Islet precursor cell (in vitro differentiated cells): ENCODE measurements around the gene LHFPL2.

Experiments used
- DNase-seq: peaks from one replicate; pipeline ENCODE4 v3.0.0-alpha.2; 2018

Gene LHFPL2

DNA sequence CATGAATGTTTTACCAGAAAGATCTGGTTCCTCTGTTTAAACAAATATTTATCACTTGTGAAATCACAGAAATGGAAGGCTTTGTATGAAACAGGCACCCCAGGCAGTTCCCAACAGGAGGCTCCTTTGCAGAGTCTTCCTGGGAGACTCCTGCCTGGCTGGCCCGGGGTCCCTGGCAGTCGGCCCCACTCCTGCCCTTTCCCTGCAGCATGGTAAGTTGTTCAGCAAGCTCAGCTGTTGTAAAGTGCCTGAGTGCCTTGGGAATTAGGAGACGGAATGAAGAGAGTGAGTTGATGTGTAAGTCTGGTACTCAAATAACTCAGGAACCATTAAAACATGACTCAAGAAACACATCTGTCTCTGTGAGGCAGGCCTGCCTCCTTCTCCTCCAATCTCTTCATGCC lies 17.5 kb upstream of the LHFPL2 start:
- no peak for DNase-seq

GRCh38 chr5:78665534-78665933 lies 17.0 kb upstream of the LHFPL2 start:
- DNase-seq: no peak

DNA sequence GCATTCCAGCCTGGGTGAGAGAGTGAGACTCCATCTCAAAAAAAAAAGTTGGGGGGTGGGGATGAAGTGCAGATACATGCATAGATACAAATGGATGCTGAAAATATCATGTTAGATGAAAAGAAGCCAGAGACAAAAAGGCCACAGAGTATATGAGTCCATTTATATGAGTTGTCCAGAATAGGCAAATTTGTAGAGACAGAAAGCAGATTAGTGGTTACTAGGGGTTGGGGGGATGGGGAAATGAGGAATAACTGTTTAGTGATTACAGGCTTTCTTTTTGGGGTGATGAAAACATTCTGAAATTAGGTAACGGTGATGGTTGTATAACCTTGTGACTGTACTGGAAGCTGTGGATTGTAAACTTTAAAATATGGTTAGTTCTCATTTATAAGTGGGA lies 13.8 kb upstream of the LHFPL2 start:
- DNase-seq: no peak

DNA sequence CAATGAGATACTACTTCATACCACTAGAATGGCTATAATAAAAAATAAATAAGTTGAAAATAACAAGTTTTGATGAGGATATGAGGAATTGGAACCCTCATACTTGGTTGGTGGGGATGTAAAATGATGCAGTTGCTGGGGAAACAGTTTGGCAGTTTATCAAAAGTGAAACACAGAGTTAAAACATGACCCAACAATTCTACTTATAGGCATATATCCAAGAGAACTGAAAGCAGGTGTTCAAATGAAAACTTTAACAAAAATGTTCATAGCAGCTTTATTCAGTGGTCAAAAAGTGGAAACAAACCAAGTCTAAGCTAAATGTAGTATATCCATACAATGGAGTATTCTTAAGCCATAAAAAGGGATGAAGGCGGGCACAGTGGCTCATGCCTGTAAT lies 13.1 kb upstream of the LHFPL2 start:
- DNase-seq: no peak

GRCh38 chr5:78661044-78661443 lies 12.5 kb upstream of the LHFPL2 start:
- DNase-seq: no peak

DNA sequence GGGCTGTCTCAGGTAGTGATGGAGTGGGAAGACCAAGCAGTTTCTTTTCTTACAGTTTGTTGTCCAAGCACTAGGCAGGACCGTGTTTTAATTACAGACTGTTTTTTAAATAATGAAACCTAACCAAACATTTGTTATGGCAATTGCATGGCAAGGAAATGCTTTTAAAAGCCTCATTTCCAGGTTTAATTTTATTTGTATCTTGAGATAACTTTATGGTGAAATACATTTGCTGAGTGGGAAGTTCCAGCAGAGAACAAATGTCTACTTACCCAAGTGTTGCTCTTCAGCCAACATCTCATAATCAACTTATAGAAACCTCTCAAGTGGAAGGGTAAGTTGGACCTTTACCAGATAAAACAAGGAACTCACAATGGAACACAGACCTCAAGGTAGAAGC lies 11.8 kb upstream of the LHFPL2 start:
- no peak for DNase-seq

DNA sequence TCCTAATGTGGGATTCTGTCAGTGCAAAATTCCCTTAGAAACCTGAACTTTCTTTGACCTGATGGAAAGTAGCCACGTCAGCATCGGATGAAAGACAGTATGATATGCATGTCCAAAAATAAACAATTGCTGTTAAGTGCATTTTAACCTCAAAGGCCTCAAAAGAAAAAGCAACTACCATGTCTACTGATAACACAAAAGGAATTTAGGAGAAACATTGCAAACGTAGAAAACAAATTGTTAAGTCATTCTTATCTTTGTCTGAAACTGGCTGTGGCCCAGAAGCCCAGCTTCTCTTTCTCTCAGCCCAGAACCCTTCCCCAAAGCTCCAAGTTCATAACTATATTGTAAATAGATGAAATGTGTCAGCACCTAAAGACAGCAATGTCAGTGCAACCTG lies 11.1 kb upstream of the LHFPL2 start:
- no peak for DNase-seq

GRCh38 chr5:78659114-78659513 lies 10.5 kb upstream of the LHFPL2 start:
- DNase-seq: no peak

DNA sequence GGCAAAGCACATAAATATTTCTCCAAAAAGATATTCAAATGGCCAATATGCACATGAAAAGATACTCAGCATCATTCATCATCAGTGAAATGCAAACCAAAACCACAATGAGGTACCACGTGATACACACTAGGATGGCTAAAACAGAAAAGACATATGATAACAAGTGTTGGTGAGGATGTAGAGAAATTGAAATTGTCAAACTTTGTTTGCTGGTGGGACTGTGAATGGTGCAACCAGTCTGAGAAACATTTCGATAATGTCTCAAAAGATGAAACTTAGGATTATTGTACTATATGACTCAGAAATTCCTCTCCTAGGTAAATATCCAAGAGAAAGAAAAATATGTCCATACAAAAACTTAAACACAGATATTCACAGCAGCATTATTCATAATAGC lies 8.6 kb upstream of the LHFPL2 start:
- no peak for DNase-seq

GRCh38 chr5:78655746-78656290 lies 7.2 kb upstream of the LHFPL2 start:
- DNase-seq: no peak

DNA sequence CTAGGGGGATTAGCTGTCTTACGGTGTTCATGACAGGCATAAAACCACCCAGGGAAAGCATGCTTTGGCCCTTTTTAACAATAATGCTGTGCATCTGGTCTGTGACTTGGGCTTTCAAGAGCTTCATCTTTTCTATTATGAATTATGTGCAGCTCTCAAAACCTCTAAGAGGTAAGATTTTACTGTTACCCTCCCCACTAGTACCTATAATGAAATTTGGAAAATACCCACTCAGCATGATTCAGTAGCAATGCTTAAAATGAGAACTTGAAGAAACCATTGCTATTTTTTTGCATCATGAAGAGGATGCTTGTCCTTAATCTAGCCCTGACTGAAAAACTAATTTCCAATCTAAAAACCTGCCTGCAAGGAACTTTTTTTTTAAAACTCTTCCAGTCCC lies 5.8 kb upstream of the LHFPL2 start:
- no peak for DNase-seq

DNA sequence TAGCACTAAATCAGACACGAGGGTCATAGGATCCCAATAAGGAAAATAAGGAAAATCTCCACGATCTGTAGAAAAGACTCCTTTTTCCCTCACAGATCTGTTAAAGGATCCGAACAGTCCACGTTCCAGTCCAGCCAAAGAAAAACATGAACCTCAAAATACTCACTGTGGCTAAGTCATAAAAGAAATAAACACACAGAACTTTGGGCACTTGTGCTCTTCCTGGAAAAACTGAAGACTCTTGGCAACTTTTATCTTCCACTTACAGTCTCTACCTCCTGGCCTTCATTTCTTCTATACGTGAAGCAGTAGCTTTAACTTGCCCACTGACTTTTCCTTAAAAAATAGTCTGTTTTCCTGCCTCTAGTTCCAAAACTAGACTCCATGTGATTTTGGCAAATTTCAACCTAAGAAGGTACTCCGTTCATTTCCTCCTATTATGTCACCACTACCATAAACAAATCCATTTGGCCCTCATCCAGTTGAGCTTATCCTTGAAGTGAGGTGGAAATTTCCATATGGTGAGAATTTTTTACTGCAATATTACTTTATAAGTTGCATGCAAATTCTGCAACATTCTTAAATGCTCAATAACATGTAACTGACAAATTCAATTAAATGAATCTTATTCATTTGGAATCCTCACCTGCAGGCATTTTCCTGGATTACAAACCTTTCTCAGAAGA lies 5.3 kb upstream of the LHFPL2 start:
- no peak for DNase-seq

DNA sequence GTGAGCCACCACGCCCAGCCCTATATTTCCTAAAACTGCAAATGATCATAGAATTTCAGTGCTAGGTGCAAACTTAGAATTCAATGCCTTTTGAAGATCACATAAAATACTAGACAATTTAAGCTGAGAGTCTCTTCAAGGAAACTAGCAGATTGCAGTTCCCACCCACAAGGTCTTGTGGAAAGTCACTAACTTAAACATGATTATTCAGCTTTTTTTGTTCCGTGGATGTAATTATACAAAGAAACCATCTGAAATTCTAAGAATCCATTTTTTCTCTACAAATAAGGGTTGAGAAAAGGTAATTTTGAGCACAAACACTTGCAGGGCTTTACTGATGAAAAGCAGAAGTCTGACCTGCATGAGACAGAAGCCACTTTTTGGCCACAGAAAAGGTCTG lies 4.5 kb upstream of the LHFPL2 start:
- DNase-seq: no peak

DNA sequence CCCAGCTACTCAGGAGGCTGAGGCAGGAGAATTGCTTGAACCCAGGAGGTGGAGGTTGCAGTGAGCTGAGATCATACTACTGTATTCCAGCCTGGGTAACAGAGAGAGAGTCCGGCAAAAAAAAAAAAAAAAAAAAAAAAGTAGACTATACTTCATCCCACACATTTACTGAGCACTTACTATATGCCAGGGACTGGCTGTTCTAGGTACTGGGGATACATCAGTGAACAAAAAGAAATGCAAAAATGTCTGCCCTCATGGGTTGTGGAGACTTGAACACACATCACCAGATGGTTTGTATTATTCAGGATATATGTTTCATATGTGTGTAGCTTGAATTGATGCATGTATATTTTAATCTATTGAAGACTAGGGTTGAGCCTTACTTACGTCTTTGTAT lies 2.9 kb upstream of the LHFPL2 start:
- no peak for DNase-seq

DNA sequence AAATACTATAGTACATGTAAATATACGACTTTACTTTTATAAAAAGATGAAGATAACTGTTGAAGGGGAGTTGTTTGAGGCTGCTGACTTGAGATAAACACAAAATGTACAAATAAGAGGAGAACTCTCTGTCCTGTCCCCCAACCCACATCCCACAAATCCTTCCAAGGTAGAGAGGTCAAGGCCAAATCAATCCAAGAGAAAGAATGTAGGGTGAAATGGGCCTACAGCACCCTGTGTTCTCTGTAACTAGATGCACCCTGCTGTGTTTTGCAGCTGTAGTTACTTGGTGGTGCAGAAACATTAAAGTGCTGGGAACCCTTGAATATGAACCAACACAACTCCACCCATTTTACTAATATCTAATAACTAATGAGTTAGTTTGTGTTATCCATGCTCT lies 2.0 kb upstream of the LHFPL2 start:
- no peak for DNase-seq

DNA sequence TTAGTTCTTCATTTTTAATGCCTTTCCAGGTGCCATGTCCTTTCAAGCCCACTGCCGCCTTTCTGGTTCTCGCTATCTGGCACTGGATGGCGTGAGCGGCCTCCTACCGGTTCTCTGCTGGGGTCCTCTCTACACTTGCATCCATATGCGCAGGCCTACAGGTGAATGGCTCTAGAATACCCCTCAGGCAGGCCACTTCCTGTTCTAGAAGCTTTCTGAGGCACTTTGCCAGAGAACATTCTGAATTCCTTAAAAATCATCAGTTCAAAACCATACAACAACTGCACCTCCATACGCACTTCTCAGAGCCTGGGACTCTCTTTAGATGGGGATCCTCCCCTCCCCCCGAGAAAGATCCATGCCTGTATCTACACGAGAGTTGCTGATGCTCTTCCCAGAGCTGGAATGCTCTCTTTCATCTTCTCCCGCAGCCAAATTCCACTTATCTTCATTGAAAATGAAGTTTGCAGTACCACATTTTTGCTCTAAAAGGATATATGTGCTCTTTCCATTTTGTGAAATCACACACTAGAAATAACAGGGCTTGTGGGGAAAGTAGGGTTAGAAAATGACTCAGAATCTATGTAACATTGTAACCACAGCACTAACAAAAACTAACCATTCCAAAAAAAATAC lies 1.4 kb upstream of the LHFPL2 start:
- DNase-seq: peak; percentile 71

- no peak for DNase-seq
Measured at GRCh38 chr5:78649211-78649695, 681 bp upstream of the LHFPL2 start.

GRCh38 chr5:78647838-78648358 lies 674 bp downstream of the LHFPL2 start:
- peak; percentile 77 for DNase-seq

DNA sequence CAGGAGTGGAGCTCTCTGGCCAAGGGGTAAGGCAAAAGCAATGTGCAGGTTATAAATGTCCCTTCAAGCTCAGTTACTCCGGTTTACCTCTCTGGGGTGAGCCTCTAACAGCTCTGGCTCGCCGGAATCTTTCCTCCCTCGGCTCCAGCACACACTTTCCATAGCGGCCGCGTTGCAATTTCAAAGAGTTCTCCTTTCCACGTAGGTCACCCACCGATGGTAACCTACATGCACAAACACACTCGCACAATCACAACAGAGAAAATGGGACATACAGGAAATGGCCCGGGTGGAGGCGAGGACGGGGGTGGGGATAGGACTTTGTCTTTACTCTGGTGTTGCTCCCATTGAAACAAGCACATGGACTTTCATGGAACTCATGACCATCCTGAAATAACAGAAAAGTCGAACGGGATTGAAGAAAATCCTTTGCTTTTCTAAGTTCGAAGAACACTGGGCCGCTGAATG lies 1.2 kb downstream of the LHFPL2 start:
- no peak for DNase-seq

- DNase-seq: no peak
Measured at GRCh38 chr5:78644741-78645300, 3.8 kb downstream of the LHFPL2 start.

- DNase-seq: no peak
Measured at GRCh38 chr5:78644129-78644528, 4.4 kb downstream of the LHFPL2 start.

DNA sequence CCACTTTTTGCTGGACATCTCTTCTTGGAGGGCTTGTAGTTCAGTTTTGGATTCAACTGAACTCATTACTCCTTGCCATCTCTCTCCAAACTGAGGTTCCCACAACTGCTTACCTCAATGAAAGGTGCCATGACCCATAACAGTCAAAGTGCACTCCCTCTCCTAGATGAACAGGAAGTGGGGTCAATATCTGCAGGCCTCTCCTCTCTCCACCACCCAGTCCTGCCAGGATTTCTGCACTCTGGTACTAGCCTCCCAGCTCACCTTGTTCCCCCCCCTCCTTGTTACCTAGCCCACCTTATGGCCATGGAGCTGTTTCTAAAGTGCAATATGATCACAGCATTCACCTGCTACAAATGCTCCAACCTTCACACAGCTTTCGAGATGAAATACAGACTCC lies 5.9 kb downstream of the LHFPL2 start:
- peak; percentile 29 for DNase-seq

GRCh38 chr5:78640662-78641474 lies 7.7 kb downstream of the LHFPL2 start:
- no peak for DNase-seq
